H1 (cell line): ENCODE measurements around the gene NSUN2. TPM values are rescaled to one million over a fixed set of nuclear protein-coding genes. Genes with fewer than 3 reads are reported as not detected.

Experiments
- ATF2 ChIP-seq: IDR thresholded peaks from 2 replicates; pipeline ENCODE4 v1.6.1; 2012; ENCODE audit warnings: low read length, inconsistent platforms
- CREB1 ChIP-seq: IDR thresholded peaks from 2 replicates; pipeline ENCODE4 v1.6.1; 2012; ENCODE audit warnings: inconsistent platforms
- CTBP2 ChIP-seq: IDR thresholded peaks from 2 replicates; pipeline ENCODE4 v1.7.0; 2011; ENCODE audit warnings: borderline replicate concordance, mild to moderate bottlenecking, moderate library complexity, mixed read lengths, low read length; ENCODE audit not compliant: insufficient read depth, insufficient read length
- GABPA ChIP-seq: IDR thresholded peaks from 2 replicates; pipeline ENCODE4 v1.6.1; 2011; ENCODE audit warnings: mild to moderate bottlenecking, low read length, moderate library complexity, borderline replicate concordance; ENCODE audit not compliant: insufficient read depth
- HDAC2 ChIP-seq, 2 experiments: fragments of 300-600 bp in 1 of 2; sonication (generic) in 1 of 2; IDR thresholded peaks; 2 replicates each; pipeline ENCODE4 v1.6.1; 2011 to 2012; ENCODE audit warnings: low read depth in 2 of 2, low read length in 2 of 2, mild to moderate bottlenecking in 2 of 2, moderate library complexity in 2 of 2, borderline replicate concordance in 1 of 2, inconsistent platforms in 1 of 2
- JUND ChIP-seq: IDR thresholded peaks from 2 replicates; pipeline ENCODE4 v1.6.1; 2011; ENCODE audit warnings: mild to moderate bottlenecking, improper control_type of control experiment, low read length
- KDM4A ChIP-seq: IDR thresholded peaks from one replicate; pipeline ENCODE4 v1.7.1; 2012; ENCODE audit warnings: low read depth, mild to moderate bottlenecking, moderate library complexity, low read length, inconsistent platforms; ENCODE audit not compliant: severe bottlenecking
- polyA plus RNA-seq, 7 experiments: library from polyadenylated mRNA; depleted of rRNA in 3 of 7; stranded (reverse) in 5 of 7; unstranded in 2 of 7; fragments of >200 nt in 5 of 7; fragments of 200-250 nt in 2 of 7; gene quantifications; 1 replicate in 5 of 7; 2 replicates in 1 of 7; 4 replicates in 1 of 7; pipeline versions ENCODE4 v1.2.1 to v1.2.3, GENCODE V29; 2011 to 2013; ENCODE audit warnings: missing spikeins in 2 of 7, mixed read lengths in 2 of 7
- total RNA-seq: library from RNA; stranded (reverse); fragmentation: NEBNext Ultra II Directional; extraction: Animal tissue kit (Norgen Biotek cat#: 25700); gene quantifications from 2 replicates; pipeline ENCODE4 v1.2.1, GENCODE V29; 2021

NSUN2 gene
- total and polyA plus RNA-seq, 2 of the 8 experiments (the other 6 are each of a cell fraction or from before 2014, with no cell fraction given) = 47.3 to 94.7 TPM

GRCh38 chr5:6595405-6595804 is 37.4 kb downstream of the NSUN2 start (continued):
- TF ChIP-seq GABPA (no peak), CTBP2 (no peak), CREB1 (no peak), ATF2 (no peak), HDAC2 (IDR thresholded peaks at IDR 0.05; ENCODE audit: borderline replicate concordance in 1 of 2, low read depth in 2 of 2, low read length in 2 of 2) (no peak), JUND (no peak), KDM4A (no peak)
